GM12801 (cell line): ENCODE data around the gene ERMP1.

ENCODE experiments used
- TF ChIP-seq, protein P1 (sequence below): IDR thresholded peaks from one replicate; pipeline ENCODE4 v1.5.1; 2011; ENCODE audit warnings: control low read depth; ENCODE audit not compliant: insufficient read length; ENCODE audit errors: extremely low read depth

The ERMP1 gene

DNA sequence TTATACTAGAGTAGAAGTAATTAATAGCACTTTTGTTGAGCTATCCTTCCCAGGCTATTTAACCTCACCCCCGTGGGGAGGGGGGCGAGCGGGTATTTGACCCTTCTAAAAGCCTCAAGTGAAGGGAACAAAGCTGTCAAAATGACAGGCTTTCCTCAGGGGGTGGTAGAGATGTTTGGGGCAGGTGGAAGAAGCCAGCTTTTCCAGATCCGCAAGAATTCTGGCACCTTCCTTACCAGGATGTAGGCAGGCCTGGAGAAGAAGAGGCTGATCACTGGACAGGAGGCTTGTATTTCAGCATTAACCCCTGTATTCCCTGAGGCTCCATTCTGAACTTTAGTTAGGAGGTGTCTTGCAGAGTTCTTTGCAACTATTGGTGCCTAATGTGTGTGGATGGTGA, 31.5 kb upstream of the ERMP1 start:
- TF ChIP-seq, protein P1, sequence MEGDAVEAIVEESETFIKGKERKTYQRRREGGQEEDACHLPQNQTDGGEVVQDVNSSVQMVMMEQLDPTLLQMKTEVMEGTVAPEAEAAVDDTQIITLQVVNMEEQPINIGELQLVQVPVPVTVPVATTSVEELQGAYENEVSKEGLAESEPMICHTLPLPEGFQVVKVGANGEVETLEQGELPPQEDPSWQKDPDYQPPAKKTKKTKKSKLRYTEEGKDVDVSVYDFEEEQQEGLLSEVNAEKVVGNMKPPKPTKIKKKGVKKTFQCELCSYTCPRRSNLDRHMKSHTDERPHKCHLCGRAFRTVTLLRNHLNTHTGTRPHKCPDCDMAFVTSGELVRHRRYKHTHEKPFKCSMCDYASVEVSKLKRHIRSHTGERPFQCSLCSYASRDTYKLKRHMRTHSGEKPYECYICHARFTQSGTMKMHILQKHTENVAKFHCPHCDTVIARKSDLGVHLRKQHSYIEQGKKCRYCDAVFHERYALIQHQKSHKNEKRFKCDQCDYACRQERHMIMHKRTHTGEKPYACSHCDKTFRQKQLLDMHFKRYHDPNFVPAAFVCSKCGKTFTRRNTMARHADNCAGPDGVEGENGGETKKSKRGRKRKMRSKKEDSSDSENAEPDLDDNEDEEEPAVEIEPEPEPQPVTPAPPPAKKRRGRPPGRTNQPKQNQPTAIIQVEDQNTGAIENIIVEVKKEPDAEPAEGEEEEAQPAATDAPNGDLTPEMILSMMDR: no peak

DNA sequence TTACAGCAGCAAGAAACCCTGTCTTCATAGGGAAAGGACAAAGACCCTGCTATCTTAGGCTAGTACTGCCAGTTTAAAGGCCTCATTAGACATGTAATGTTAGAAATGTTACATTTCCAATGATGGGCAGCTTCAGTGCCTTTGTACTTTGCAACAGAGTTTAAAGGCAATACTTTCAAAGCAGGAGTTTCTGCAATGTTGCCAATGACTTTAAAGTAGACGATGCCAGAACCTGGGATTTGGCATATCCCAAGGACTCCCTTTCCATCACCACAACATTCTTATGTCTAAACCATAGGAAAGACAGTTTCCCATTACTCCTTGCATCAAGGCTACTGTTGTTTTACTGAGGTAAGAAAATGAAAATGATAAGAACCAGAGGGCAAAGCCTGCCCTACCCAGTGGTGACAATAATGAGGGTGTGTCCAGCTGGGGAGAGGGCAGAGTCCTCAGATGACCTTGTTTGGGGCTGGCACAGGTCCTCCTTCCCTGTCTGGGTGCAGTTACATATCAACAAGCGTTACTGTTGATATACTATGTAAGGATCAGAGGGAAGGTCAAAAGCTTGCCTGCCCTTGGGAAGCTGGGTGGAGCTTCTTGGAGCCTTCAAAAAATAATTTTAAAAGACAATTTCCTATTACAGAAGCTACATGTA, 30.3 kb upstream of the ERMP1 start:
- TF ChIP-seq, protein P1: no peak

DNA sequence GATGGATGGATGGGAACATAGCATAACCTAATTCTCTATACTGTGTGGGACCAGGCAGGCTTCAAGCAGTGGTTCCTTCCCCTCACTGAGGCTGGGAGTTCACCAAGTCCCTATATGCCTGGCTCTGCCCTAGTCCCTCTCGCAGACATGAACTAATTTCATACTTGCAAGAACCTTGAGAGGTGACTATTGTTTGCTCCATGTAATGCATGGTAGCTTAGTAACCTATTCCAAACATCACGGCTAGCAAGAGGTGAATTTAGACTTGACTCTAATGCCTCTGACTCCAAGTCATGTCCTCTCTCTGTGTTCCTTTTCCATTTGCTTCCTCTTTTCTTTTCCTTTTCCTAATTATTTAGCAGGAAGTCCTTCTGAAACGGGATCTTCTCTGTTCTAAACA, 25.9 kb upstream of the ERMP1 start:
- TF ChIP-seq, protein P1: no peak

DNA sequence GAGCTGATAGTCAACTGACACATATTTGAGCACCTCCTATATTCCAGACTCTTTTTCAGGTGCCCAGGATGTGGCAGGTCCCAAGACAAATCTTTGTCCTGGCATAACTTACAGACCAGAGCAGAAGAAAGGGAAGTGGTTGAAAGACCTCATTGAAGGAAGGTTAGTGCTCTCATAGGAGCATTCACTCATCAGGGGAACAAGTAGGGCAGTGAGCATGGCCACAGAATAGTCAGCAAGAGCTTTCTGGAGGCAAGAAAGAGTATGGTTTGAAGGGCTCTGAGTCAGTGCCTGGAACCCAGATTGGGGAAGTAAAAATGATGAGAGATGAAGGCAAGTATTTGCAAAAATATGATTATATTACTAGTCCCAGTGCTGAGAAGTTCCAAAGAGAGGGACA, 25.0 kb upstream of the ERMP1 start:
- TF ChIP-seq, protein P1: no peak

DNA sequence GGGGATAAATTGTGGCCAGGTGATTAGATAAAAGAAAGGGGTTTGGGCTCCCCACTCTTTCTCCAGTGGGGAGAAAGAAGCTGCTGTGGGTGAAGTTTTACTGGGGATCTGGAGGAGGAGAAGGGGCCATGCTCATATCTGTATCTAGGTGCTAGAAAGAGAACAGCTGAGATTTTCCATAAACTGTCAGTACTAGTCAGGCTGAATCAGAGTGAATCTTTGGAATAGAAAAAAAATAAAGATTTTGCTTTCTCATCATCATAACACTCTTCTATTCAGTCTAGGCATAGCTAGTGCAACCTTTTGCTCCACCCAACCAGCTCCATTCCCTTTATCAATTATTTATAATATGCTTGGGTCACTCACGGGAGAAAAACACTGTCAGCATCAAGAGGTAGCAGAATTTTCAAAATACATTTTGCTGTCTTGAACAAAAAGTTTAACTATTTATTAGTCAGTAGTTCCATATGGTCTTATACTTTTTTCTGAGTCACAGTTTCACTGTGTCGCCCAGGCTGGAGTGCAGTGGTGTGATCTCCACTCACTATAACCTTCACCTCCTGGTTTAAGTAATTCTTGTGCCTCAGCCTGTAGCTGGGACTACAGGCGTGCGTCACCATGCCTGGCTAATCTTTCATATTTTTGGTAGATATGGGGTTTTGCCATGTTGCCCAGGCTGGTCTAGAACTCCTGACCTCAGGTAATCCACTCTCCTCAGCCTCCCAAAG, 21.3 kb upstream of the ERMP1 start:
- TF ChIP-seq, protein P1: no peak

DNA sequence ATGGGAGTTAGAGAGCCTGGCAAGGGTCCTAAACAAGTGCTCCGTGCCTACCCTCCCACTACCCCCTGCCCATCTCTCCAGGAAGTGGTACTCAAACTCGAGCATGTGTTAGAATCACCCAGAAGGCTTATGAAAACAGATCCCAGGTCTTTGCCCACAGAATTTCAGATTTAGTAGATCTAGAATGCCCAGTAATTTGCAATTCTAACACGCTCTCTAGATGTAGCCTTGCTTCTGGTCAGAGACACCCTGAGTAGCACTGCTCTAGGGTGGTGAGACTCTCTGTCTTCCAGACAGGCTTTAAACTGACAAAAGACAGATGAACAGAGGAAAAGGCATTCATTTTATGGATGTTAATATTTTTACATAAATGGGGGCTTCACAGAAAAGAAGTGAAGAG, 20.7 kb upstream of the ERMP1 start:
- TF ChIP-seq, protein P1: no peak

DNA sequence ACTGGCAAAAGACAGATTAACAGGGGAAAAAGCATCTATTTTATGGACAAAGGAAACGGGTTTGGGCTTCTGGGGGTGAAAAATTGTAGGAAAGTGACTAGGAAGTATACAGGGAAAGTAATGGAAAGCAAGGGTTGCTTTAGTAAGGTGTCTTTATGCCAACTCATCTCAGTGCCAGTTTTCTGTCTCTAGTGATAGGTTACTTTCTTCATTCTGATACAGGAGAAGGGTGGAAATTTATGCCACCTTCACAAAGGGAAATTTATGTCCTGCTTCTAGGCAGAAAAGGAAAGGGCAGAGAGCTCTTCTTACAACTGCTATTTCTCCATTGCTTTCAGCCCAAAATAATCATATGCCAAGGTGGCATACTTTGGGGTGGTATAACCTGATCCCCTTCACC, 20.1 kb upstream of the ERMP1 start:
- TF ChIP-seq, protein P1: no peak
